ENCODE measurements around the gene PREX1.

- no peak for TF ChIP-seq CTCF (conservative IDR thresholded peaks at IDR 0.05; ENCODE audit: low read depth in 2 of 2)
- TF ChIP-seq EZH2 (IDR thresholded peaks at IDR 0.05; ENCODE audit: low read depth, unreplicated experiment), result no peak
- TF ChIP-seq EZH2phosphoT487 (IDR thresholded peaks at IDR 0.05; ENCODE audit: unreplicated experiment), result no peak
- no peak for TF ChIP-seq CREB1 (CRISPR knock-in tag; IDR thresholded peaks at IDR 0.05; ENCODE audit: low read depth)
- no peak for TF ChIP-seq STAT1 (IDR thresholded peaks at IDR 0.05; ENCODE audit: unreplicated experiment)
- TF ChIP-seq, protein P1, sequence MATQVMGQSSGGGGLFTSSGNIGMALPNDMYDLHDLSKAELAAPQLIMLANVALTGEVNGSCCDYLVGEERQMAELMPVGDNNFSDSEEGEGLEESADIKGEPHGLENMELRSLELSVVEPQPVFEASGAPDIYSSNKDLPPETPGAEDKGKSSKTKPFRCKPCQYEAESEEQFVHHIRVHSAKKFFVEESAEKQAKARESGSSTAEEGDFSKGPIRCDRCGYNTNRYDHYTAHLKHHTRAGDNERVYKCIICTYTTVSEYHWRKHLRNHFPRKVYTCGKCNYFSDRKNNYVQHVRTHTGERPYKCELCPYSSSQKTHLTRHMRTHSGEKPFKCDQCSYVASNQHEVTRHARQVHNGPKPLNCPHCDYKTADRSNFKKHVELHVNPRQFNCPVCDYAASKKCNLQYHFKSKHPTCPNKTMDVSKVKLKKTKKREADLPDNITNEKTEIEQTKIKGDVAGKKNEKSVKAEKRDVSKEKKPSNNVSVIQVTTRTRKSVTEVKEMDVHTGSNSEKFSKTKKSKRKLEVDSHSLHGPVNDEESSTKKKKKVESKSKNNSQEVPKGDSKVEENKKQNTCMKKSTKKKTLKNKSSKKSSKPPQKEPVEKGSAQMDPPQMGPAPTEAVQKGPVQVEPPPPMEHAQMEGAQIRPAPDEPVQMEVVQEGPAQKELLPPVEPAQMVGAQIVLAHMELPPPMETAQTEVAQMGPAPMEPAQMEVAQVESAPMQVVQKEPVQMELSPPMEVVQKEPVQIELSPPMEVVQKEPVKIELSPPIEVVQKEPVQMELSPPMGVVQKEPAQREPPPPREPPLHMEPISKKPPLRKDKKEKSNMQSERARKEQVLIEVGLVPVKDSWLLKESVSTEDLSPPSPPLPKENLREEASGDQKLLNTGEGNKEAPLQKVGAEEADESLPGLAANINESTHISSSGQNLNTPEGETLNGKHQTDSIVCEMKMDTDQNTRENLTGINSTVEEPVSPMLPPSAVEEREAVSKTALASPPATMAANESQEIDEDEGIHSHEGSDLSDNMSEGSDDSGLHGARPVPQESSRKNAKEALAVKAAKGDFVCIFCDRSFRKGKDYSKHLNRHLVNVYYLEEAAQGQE (IDR thresholded peaks at IDR 0.05; ENCODE audit: unreplicated experiment), result no peak
- no peak for TF ChIP-seq JUNB (IDR thresholded peaks at IDR 0.05; ENCODE audit: unreplicated experiment)
- TF ChIP-seq POLR2AphosphoS5 (IDR thresholded peaks at IDR 0.05; ENCODE audit: low read depth), result no peak
- TF ChIP-seq ZNF462 (CRISPR knock-in tag; IDR thresholded peaks at IDR 0.05), result no peak
Observed at GRCh38 chr20:48619126-48620101, 208.4 kb downstream of the PREX1 start.
